ENCODE results near the gene BPIFB3. TPM values are rescaled to one million over a fixed set of nuclear protein-coding genes. Genes with fewer than 3 reads are reported as not detected.
A peak's percentile ranks its signal among the peaks of the same experiment; 100 is the strongest.
"Not testable (repeated sequence)": the region's sequence is repeated elsewhere in the genome, so short reads cannot be mapped to it uniquely, and the experiment has no call there.

The BPIFB3 gene
- polyA plus RNA-seq, 10 donors = not detected

GRCh38 chr20:33027769-33028751 lies 25.6 kb upstream of the BPIFB3 start:
- no peak for DNase-seq

DNA sequence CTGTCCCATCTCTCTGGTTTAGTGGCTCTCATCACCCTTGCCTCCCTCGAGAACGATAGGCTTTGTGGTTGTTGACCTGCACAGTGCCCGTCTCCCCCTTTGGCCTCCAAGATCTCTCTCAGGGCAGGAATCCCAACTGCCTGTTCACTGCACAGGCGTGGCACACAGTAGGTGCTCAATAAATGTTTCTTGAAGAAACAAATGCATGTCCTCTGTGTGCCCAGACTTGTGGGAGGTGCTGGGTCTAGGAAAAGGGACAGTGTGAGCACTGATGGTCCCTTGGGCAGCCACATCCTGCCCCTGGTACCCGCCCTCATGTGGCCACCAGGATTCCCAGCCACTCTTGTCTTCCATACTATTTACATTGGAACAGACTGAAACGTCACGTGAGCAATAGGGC lies 24.8 kb upstream of the BPIFB3 start:
- no peak for DNase-seq

GRCh38 chr20:33030076-33030475 lies 23.6 kb upstream of the BPIFB3 start:
- no peak for DNase-seq

GRCh38 chr20:33030569-33030968 lies 23.1 kb upstream of the BPIFB3 start:
- DNase-seq = no peak

DNA sequence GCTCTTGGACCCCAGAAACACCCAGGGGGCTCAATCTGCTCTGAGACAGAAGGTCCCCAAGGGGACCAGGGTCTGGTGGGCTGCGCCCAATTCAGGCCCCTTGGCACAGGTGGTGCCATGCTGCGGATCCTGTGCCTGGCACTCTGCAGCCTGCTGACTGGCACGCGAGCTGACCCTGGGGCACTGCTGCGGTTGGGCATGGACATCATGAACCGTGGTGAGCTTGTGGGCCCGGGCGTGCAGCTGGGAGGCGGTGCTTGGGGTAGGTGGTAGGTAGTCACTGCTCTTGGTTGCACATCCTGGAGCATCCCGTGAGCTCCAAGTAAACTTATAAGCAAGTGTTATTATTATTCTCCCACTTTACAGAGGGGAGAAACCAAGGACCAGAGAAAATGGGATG lies 22.2 kb upstream of the BPIFB3 start, which contains the start of gene BPIFB6:
TSS of gene BPIFB6 (plus strand) at position 118 of the 400 bp plus-strand sequence. CDS start at position 118, 0 bp downstream.
- no peak for DNase-seq

- DNase-seq = no peak
Measured at GRCh38 chr20:33032555-33032954, 21.1 kb upstream of the BPIFB3 start.

DNA sequence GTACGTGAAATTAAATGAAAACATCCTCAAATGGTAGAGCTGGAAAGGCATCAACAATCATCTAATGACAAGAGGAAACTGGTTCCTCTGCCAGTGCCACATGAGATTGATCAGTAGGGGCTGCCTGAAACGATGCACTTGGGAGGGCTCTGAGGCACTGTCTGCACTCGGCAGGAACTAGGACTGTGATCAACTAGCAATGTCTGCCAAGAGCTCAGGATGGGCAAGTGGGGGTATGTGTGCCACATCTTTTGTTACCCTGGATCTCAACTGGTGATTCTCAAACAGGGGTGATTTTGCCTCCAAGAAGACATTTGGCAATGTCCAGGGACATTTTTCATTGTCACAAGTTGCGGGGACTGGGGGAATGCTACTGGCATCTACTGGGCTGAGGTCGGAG lies 20.3 kb upstream of the BPIFB3 start:
- DNase-seq = no peak

- DNase-seq = no peak
Measured at GRCh38 chr20:33034115-33034514, 19.6 kb upstream of the BPIFB3 start.

GRCh38 chr20:33034901-33035492 lies 18.7 kb upstream of the BPIFB3 start:
- DNase-seq = no peak

DNA sequence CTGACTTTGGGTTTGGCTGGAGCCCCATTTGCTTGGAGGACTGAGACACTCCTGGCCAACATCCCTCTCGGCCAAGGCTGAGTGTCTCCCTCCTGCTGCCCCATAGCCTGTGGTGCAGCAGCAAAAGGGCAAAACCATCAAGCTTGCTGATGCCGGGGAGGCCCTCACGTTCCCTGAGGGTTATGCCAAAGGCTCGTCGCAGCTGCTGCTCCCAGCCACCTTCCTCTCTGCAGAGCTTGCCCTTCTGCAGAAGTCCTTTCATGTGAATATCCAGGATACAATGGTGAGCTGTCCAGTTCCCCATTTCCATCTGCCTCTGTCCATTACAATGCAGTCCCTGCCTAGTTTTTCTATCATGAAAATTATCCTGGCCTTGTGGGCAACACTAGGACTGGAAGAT lies 16.2 kb upstream of the BPIFB3 start:
- no peak for DNase-seq

DNA sequence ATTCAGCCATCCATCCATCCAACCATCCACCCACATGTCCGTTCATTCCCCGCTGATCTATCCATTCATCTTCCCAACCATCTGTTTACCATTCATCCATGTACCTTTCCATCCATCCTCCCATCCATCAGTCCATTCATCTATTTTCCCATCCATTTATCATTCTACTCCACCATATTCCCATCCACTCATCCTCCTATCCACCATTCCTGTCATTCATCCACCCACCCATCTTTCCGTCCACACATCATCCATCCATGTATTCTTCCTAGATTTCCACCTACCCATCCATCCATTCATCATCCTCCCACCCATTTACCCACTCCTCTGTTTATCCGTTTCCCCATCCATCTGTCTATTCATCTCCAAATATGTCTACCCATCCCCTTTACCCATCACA lies 15.5 kb upstream of the BPIFB3 start:
- DNase-seq = no peak

DNA sequence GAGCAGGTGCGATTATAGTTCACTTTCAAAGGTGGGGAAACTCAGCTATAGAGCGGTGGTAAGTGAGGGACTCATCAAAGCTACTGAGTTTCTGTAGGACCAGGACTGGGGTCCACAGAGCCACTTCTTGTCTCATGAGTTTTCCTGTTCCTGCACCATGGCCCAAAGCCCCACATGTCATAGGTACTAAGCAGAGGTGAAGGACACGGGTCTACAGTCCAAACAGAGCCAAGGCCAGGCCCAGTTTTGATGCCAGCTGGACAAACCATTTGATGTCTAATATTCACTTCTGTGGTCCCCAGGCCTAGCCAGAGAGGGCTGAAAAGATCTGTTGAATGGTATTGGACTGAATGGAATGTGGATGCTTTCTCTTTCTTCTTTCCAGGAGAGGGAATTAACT lies 11.3 kb upstream of the BPIFB3 start:
- no peak for DNase-seq

- no peak for DNase-seq
Measured at GRCh38 chr20:33042983-33043730, 10.5 kb upstream of the BPIFB3 start.

DNA sequence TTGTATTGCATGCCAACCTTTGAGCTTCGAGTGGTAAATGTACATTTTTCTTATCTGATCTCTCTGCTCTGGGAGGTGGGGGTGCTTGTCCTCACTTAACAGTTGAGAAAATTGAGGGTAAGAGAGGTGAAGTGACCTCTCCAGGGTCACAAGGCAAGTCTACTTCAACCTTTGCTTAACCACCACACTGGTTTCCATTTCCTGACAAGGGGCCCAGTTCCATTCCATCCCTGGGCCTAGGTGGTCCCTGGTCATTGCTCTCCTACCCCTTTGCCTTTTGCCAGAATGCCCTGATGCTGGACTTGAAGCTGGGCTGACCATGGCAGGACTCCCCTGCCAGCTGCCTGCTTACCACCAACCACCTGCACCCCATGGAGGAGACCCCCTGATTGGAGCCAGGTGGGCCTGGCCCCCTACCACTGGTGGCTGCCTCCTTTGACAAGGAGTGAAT lies 9.9 kb upstream of the BPIFB3 start:
- DNase-seq = no peak

- DNase-seq = not testable (repeated sequence)
Measured at GRCh38 chr20:33045129-33045721, 8.5 kb upstream of the BPIFB3 start.

DNA sequence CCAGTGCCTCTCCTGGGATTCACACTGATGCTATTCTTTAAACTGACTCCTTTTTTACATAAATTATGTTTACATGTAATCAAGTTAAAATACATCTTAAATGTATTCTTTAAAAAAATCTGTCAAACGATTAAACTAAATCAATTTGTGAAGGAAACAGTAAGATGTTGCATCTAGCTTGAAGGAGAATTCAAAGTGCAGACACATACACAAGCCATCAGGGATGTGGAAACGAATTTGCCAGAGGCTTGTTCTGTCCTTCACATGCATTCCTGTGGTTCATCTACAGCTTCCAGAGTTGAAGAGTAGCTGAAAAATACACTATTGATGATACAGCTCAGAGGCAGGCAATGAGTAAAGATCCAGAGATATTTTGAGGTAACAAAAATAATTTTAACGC lies 7.3 kb upstream of the BPIFB3 start:
- no peak for DNase-seq

DNA sequence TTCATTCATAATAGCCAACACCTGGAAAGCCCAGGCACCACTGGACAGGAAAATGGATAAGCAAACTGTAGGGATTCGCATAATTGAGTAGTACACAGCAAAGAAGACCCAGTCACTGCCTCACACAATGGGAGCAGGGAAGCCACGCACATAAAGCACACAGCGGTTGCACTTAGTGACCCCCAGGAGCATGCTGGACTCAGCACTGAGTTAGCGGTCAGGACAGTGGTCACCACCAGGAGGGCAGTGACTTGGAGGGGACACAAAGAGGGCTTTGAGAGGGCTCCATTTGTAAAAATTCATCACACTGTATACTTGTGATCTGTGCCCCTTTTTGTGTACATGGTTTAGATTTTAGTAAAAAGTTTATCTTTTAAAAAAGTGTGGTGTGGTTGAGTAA lies 2.4 kb upstream of the BPIFB3 start:
- DNase-seq = no peak

DNA sequence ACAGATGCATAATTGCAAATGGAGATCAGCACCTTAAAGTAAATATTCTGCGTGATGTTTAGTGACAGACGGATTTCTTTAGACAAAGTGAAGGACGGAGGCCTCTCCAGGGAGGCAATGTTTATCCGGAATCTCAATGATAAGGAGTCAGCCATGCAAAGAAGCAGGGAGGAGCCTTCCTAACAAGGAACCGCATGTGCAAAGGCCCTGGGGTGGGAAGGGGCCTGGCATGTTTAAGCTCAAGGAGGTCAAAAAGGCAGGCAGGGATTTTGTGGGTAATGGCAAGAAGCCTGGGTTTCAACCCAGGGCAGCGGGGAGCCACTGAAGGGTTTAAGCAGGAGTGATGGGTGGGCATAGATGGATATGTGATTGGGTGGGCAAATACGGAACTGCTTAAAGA lies 678 bp downstream of the BPIFB3 start:
- no peak for DNase-seq

DNA sequence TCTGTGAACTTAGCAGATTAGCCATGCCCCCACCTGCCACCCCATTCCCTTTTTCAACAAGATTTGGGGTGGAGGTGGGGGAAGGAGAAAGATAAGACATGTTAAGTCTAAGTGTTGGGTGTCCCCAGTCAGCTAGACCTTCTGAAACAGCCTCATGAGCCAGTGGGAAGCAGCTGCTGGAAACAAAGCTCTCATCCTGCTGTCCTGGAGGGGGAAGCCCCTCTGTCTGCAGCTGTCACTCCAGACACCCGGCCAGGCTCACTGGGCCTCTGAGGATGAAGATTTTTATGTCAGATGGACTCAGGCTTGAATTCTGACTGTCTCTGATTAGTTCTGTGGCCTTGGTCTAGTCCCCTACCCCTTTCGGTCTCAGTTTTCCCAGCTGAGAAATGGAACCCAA lies 1.1 kb downstream of the BPIFB3 start:
- no peak for DNase-seq

DNA sequence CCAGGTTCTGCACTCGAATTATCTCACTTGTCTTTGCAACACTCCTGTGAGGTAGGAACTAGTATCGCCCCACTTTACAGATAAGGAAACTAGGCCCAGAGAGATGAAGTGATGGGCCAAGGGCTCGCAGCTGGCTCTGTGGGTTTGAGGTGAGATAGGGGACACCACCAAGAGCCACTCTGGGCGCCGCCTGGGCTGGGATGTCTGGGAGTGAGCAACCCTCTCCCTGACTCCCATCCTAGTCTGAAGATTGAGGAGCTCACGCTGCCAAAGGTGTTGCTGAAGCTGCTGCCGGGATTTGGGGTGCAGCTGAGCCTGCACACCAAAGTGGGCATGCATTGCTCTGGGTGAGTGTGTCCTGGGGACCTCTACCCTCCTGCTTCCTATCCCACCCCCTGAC lies 5.4 kb downstream of the BPIFB3 start:
- no peak for DNase-seq

DNA sequence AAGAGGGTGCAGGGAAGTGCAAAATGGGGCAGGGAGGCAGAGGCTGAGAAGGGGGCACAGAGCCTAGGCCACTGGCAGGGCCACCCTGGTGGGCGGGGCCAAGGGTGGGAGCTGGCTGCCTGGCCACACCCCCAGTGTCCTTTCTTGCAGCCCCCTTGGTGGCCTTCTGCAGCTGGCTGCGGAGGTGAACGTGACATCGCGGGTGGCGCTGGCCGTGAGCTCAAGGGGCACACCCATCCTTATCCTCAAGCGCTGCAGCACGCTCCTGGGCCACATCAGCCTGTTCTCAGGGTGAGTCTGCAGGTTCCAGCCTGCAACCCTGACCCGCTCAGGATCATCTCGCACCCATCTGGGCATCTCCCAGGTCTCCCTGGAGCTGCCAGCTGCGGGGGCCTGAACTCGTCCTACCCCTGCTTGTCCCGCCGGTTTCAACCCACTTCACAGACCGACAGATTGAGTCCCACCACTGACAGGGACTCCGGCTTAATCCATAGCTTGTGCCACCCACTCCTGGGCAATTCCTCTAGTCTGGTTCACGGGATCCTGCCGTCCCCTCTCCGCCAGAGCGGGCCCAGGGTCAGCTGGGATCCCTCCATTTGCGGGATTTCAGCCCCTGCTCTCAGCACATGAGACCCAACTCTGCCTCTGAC lies 6.2 kb downstream of the BPIFB3 start:
- DNase-seq = no peak

DNA sequence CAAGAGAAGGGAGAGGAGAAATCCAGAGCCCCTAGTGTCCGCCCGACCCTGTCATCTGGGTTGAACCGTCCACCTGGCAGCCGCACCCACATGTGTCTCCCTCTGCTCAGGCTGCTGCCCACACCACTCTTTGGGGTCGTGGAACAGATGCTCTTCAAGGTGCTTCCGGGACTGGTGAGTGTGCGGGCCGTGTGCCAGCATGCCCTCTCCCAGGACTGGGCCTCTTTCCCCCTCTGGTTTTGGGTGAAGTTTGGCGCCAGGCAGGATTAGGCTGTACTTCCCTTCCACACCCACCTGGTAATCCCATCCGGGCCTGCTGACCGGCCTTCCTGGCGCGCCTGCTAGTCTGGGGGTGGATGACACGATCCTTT lies 7.9 kb downstream of the BPIFB3 start:
- peak in 1 of 3 donors; percentile 10 for DNase-seq

Measured in muscle of back (tissue), 11 donors.